Measurements from ENCODE around the gene FBRSL1. TPM values are rescaled to one million over a fixed set of nuclear protein-coding genes. Genes with fewer than 3 reads are reported as not detected.

Gene FBRSL1
- total RNA-seq, 1 experiment from 2014 or later = 124 TPM

DNA sequence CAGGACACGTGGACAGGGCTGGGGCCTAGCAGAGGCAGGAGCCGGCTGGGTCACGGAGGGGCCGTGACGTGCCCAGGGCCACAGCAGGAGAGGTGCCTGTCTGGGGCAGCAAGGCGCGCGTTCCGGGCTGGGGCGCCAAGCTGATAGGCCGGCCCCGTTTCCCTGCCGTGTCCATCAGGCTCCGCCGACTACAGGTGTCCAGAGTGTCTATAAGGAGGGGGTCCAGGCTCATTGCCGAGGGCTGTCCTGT, 18.5 kb downstream of the FBRSL1 start:
- Histone ChIP-seq H3K9me2 (ENCODE audit: insufficient read depth) (no peaks in the 10 kb centered on the region), H3K27ac (ENCODE audit: low read depth, low read length) (no peak overlapping the region), H3K36me3 (ENCODE audit: control insufficient read depth in 1 of 2, insufficient read depth in 2 of 2, low read length in 2 of 2) (no peaks in the 10 kb centered on the region; a peak in 1 of 4 replicates), H3K4me2 (ENCODE audit: low read length) (no peak overlapping the region), H2AFZ (ENCODE audit: low read depth, low read length, poor library complexity, severe bottlenecking) (no peak overlapping the region), H3K9me3 (ENCODE audit: control insufficient read depth in 1 of 2, insufficient read depth in 1 of 2, low read depth in 1 of 2, low read length in 2 of 2) (no peaks in the 10 kb centered on the region), H3K79me2 (ENCODE audit: insufficient read depth, low read length) (peaks cover 42% of the 10 kb centered on the region), H4K20me1 (ENCODE audit: insufficient read depth) (peaks cover 4% of the 10 kb centered on the region; the same call in 1 of the 2 replicates), H3K4me3 (replicated peaks in 1 of 2; ENCODE audit: low read depth in 1 of 2, low read length in 2 of 2) (no peak overlapping the region), H3K4me1 (ENCODE audit: control insufficient read depth in 1 of 2, insufficient read depth in 2 of 2, low read length in 2 of 2) (peaks cover 4 to 11% of the 10 kb centered on the region in 2 experiments; a peak in 3 of 4 replicates), H3K27me3 (ENCODE audit: insufficient read depth, low read length) (no peaks in the 10 kb centered on the region), H3K9ac (ENCODE audit: low read length) (no peak overlapping the region)
- ATAC-seq (no peak), DNase-seq (ENCODE audit: low read depth, low spot score) (no peak)
- intact Hi-C loops (cut with micrococcal nuclease) = no loop called here
- RAD21 ChIA-PET (ENCODE audit: low non-redundant PET in 1 of 2, low total read pairs in 2 of 2, uncharacterized antibody in 2 of 2, unreplicated experiment in 2 of 2) = no interaction called here
- BruUV-seq (replicated peaks) = no TSS peak
- CTCF ChIA-PET = no interaction called here
- POLR2A ChIA-PET = no interaction called here
- TF ChIP-seq FOSL1 (IDR thresholded peaks at IDR 0.05; ENCODE audit: low read depth) (no peak), ZFX (IDR thresholded peaks at IDR 0.05) (no peak), SRF (IDR thresholded peaks at IDR 0.05; ENCODE audit: low read depth) (no peak), JUND (IDR thresholded peaks at IDR 0.05) (no peak), CBX3 (IDR thresholded peaks at IDR 0.05; ENCODE audit: low read depth) (no peak), REST (IDR thresholded peaks at IDR 0.05; ENCODE audit: low read depth) (no peak), EZH2phosphoT487 (IDR thresholded peaks at IDR 0.05; ENCODE audit: borderline replicate concordance) (no peak), TCF7L2 (IDR thresholded peaks at IDR 0.05; ENCODE audit: borderline replicate concordance, extremely low read depth, insufficient read depth, insufficient read length) (no peak), POLR2AphosphoS5 (IDR thresholded peaks at IDR 0.05; ENCODE audit: low read depth, low read length) (no peak)
- TF ChIP-seq, protein P1, sequence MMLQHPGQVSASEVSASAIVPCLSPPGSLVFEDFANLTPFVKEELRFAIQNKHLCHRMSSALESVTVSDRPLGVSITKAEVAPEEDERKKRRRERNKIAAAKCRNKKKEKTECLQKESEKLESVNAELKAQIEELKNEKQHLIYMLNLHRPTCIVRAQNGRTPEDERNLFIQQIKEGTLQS (IDR thresholded peaks at IDR 0.05) = no peak
